HG02678 (cell line): ENCODE data around the gene TXNRD2.

Source experiments
- ATAC-seq: cut with Tn5 transposase; IDR thresholded peaks from one replicate; pipeline ENCODE4 v1.9.1; 2021; ENCODE audit warnings: mild to moderate bottlenecking, moderate library complexity; ENCODE audit not compliant: unreplicated experiment

The TXNRD2 gene

GRCh38 chr22:19967850-19968449 is 26.3 kb upstream of the TXNRD2 start:
- no peak for ATAC-seq

- ATAC-seq, result no peak
These were observed 25.5 kb upstream of the TXNRD2 start for GRCh38 chr22:19966908-19967750.

- ATAC-seq, result no peak
These were observed 24.4 kb upstream of the TXNRD2 start for GRCh38 chr22:19965771-19966709.

GRCh38 chr22:19964701-19965386 is 23.2 kb upstream of the TXNRD2 start:
- no peak for ATAC-seq

- no peak for ATAC-seq
These were observed 22.4 kb upstream of the TXNRD2 start for GRCh38 chr22:19963863-19964642.

- ATAC-seq, result no peak
These were observed 21.5 kb upstream of the TXNRD2 start for GRCh38 chr22:19962909-19963806.

- no peak for ATAC-seq
These were observed 20.8 kb upstream of the TXNRD2 start for GRCh38 chr22:19962246-19962908.

GRCh38 chr22:19961868-19962245 is 20.2 kb upstream of the TXNRD2 start:
- no peak for ATAC-seq

- ATAC-seq, result no peak
These were observed 19.6 kb upstream of the TXNRD2 start for GRCh38 chr22:19961201-19961580.

GRCh38 chr22:19960491-19961200 is 19.0 kb upstream of the TXNRD2 start:
- no peak for ATAC-seq

- no peak for ATAC-seq
These were observed 18.2 kb upstream of the TXNRD2 start for GRCh38 chr22:19959587-19960490.

GRCh38 chr22:19959043-19959586 is 17.5 kb upstream of the TXNRD2 start:
- no peak for ATAC-seq

GRCh38 chr22:19958083-19959042 is 16.7 kb upstream of the TXNRD2 start:
- ATAC-seq, result no peak

- ATAC-seq, result no peak
These were observed 15.8 kb upstream of the TXNRD2 start for GRCh38 chr22:19957445-19957844.
